ENCODE data around the gene DCLK1. TPM values are rescaled to one million over a fixed set of nuclear protein-coding genes. Genes with fewer than 3 reads are reported as not detected.

Gene DCLK1
- total RNA-seq, 4 donors from 2014 or later: 21.3 to 63.8 (median 40.9) TPM

DNA sequence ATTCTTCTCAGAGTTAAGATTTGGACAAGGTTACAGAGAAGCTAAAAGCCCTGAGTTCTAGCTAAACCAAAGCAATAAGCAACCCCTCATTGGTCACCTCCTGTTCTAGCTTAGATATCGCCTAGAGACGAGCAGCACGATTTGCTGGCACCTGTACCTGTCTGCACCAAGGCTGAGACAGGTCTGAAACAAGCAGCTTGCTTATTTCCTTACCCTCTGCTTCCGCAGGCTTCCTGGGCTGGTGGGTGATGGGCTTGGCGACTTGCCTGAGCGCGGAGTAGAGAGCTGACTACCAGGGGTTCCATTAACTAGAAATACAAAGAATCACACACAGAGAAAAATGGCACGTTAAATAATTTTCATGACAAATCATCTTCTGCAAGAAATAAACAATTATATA is 276.9 kb downstream of the DCLK1 start:
- Histone ChIP-seq H3K4me1 (peaks cover 0 to 32% (median 10%) of the 10 kb centered on the region in 4 donors), H3K27ac (no peak overlapping the region), H3K27me3 (no peaks in the 10 kb centered on the region), H3K36me3 (no peaks in the 10 kb centered on the region), H3K4me3 (no peak overlapping the region), H3K9me3 (no peaks in the 10 kb centered on the region)
- 76 to 85% methylated on average over 8 of the region's 8 CpGs for WGBS, 2 donors
- TF ChIP-seq, protein P1, sequence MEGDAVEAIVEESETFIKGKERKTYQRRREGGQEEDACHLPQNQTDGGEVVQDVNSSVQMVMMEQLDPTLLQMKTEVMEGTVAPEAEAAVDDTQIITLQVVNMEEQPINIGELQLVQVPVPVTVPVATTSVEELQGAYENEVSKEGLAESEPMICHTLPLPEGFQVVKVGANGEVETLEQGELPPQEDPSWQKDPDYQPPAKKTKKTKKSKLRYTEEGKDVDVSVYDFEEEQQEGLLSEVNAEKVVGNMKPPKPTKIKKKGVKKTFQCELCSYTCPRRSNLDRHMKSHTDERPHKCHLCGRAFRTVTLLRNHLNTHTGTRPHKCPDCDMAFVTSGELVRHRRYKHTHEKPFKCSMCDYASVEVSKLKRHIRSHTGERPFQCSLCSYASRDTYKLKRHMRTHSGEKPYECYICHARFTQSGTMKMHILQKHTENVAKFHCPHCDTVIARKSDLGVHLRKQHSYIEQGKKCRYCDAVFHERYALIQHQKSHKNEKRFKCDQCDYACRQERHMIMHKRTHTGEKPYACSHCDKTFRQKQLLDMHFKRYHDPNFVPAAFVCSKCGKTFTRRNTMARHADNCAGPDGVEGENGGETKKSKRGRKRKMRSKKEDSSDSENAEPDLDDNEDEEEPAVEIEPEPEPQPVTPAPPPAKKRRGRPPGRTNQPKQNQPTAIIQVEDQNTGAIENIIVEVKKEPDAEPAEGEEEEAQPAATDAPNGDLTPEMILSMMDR (IDR thresholded peaks at IDR 0.05): no peak
- TF ChIP-seq EP300 (IDR thresholded peaks at IDR 0.05) (no peak), POLR2A (IDR thresholded peaks at IDR 0.05) (no peak)
- DNase-seq (ENCODE audit: low spot score in 2 of 2): no peak

DNA sequence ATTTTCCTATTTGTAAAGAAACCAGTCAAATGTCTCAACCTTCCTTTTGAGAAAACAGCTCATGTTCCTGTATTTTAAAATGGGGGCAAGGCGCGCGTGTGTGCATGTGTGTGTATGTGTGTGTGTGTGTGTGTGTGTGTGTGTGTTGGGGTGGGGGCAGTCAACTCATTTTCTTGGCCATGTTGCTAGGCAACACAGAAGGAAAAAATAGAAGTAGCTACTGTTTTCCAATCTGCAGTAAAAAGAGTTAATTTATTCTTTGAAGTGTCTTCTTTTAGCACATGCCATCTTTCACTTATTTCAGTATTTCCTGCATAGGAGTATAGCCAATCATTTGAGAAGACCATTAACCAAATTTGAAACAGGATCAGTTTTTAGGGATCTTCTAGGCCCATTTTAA is 279.3 kb downstream of the DCLK1 start:
- WGBS, 2 donors: 87 to 100% methylated on average over 3 of the region's 3 CpGs
- no peak overlapping the region for H3K4me3 ChIP-seq

DNA sequence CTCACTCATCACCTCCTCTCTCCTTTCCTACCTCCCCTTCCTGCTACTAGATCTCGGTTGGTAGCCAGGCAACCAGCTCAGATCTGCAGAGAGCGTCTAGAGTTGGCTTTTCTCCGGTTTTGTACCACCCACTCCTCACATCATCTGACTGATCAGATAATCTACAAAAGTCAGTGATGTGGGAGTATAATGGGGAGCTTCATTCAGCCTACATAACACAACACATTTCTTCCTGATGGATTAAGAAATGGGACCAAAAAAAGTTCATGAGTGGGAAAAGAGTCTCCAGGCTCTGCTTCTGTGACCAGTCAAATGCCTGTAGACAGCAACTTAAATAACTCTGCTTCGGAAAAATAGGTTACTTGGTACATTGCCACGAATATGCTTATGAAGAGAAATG is 279.8 kb downstream of the DCLK1 start:
- TF ChIP-seq, protein P1 (IDR thresholded peaks at IDR 0.05): no peak
- TF ChIP-seq EP300 (IDR thresholded peaks at IDR 0.05) (no peak), POLR2A (IDR thresholded peaks at IDR 0.05) (no peak)
- no peaks in the 10 kb centered on the region for H3K36me3 ChIP-seq
- no peaks in the 10 kb centered on the region for H3K27me3 ChIP-seq
- H3K4me3 ChIP-seq: no peak overlapping the region
- H3K9me3 ChIP-seq: no peaks in the 10 kb centered on the region
- peaks cover 0 to 9% (median 2%) of the 10 kb centered on the region in 4 donors for H3K4me1 ChIP-seq
- peak overlapping the region in 1 of 4 donors; percentile 6 for H3K27ac ChIP-seq
- WGBS, 2 donors: 57 to 59% methylated on average over 5 of the region's 5 CpGs
- no peak for DNase-seq (ENCODE audit: low spot score in 2 of 2)

More for the DNA sequence above, 279.3 kb downstream of the DCLK1 start:
- Histone ChIP-seq H3K4me1 (peaks cover 0 to 9% (median 3%) of the 10 kb centered on the region in 4 donors), H3K36me3 (no peaks in the 10 kb centered on the region), H3K27ac (no peak overlapping the region), H3K9me3 (no peaks in the 10 kb centered on the region), H3K27me3 (no peaks in the 10 kb centered on the region)
- DNase-seq (ENCODE audit: low spot score in 2 of 2): no peak
- TF ChIP-seq, protein P1 (IDR thresholded peaks at IDR 0.05): no peak
- TF ChIP-seq POLR2A (IDR thresholded peaks at IDR 0.05): no peak
- TF ChIP-seq EP300 (IDR thresholded peaks at IDR 0.05): no peak

GRCh38 chr13:35850569-35850968 is 280.6 kb downstream of the DCLK1 start:
- TF ChIP-seq, protein P1 (IDR thresholded peaks at IDR 0.05): no peak
- no peak for TF ChIP-seq POLR2A (IDR thresholded peaks at IDR 0.05)
- TF ChIP-seq EP300 (IDR thresholded peaks at IDR 0.05): no peak
- peak overlapping the region in 1 of 4 donors; percentile 6 for H3K27ac ChIP-seq
- H3K4me1 ChIP-seq: peaks cover 0 to 2% (median 0%) of the 10 kb centered on the region in 4 donors
- H3K27me3 ChIP-seq: no peaks in the 10 kb centered on the region
- no peak overlapping the region for H3K4me3 ChIP-seq
- H3K36me3 ChIP-seq: no peaks in the 10 kb centered on the region
- H3K9me3 ChIP-seq: no peaks in the 10 kb centered on the region
- no peak for DNase-seq (ENCODE audit: low spot score in 2 of 2)
- 73 to 74% methylated on average over 5 of the region's 5 CpGs for WGBS, 2 donors

DNA sequence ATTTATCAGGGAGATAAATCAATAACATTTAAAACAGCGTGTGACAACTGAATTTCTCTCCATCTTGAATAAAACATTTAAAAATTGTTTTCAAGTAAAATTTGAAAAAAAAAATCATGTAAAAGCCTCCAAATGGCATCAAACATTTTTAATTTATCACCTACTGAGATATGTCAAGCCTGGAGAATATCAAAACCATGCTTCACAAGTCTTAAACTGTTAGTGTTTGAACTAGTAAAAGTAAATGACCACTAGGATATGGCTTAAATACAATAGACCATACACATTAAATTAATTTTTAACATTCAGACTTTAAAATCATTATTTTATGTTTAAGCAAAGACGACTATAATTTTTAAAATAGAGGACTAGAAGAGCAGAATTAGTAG is 281.9 kb downstream of the DCLK1 start:
- H3K27me3 ChIP-seq: no peaks in the 10 kb centered on the region
- no peak overlapping the region for H3K27ac ChIP-seq
- no peak for DNase-seq (ENCODE audit: low spot score in 2 of 2)
- H3K36me3 ChIP-seq: no peaks in the 10 kb centered on the region
- no peak overlapping the region for H3K4me3 ChIP-seq
- TF ChIP-seq EP300 (IDR thresholded peaks at IDR 0.05): no peak
- TF ChIP-seq, protein P1 (IDR thresholded peaks at IDR 0.05): no peak
- no peak for TF ChIP-seq POLR2A (IDR thresholded peaks at IDR 0.05)
- H3K4me1 ChIP-seq: no peaks in the 10 kb centered on the region
- WGBS, 2 donors: 85 to 89% methylated on average over 2 of the region's 2 CpGs
- H3K9me3 ChIP-seq: no peaks in the 10 kb centered on the region

Data from tibial nerve (tissue), 4 donors.